GM04504 (cell line): Measurements from ENCODE around the gene IGF2BP2.
"Not testable (repeated sequence)": the region's sequence is repeated elsewhere in the genome, so short reads cannot be mapped to it uniquely, and the experiment has no call there.

Experiments
- DNase-seq: peaks from one replicate; pipeline ENCODE4 v3.0.0-alpha.2; 2012; ENCODE audit warnings: low read depth

IGF2BP2 gene

GRCh38 chr3:185711255-185711870 is 113.5 kb downstream of the IGF2BP2 start:
- DNase-seq: no peak

GRCh38 chr3:185709251-185709955 is 115.4 kb downstream of the IGF2BP2 start:
- DNase-seq: no peak

GRCh38 chr3:185708392-185708791 is 116.5 kb downstream of the IGF2BP2 start:
- DNase-seq: no peak

- no peak for DNase-seq
These were observed 119.3 kb downstream of the IGF2BP2 start for GRCh38 chr3:185705498-185705897.

GRCh38 chr3:185702262-185703225 is 122.3 kb downstream of the IGF2BP2 start:
- no peak for DNase-seq

GRCh38 chr3:185701611-185702261 is 123.1 kb downstream of the IGF2BP2 start:
- no peak for DNase-seq

- DNase-seq: no peak
These were observed 124.9 kb downstream of the IGF2BP2 start for GRCh38 chr3:185699927-185700326.

GRCh38 chr3:185697228-185697627 is 127.6 kb downstream of the IGF2BP2 start:
- not testable (repeated sequence) for DNase-seq

GRCh38 chr3:185696039-185696438 is 128.8 kb downstream of the IGF2BP2 start:
- no peak for DNase-seq

- peak; percentile 46 for DNase-seq
These were observed 130.7 kb downstream of the IGF2BP2 start for GRCh38 chr3:185693985-185694653.

- DNase-seq: no peak
These were observed 133.2 kb downstream of the IGF2BP2 start for GRCh38 chr3:185691622-185692021.

GRCh38 chr3:185687271-185687878 is 137.5 kb downstream of the IGF2BP2 start:
- no peak for DNase-seq

- DNase-seq: no peak
These were observed 139.4 kb downstream of the IGF2BP2 start for GRCh38 chr3:185685231-185686035.

- peak; percentile 35 for DNase-seq
These were observed 144.6 kb downstream of the IGF2BP2 start for GRCh38 chr3:185680231-185680630.

GRCh38 chr3:185678027-185678426 is 146.8 kb downstream of the IGF2BP2 start:
- no peak for DNase-seq

- DNase-seq: peak; percentile 55
These were observed 147.6 kb downstream of the IGF2BP2 start for GRCh38 chr3:185677146-185677829.

- no peak for DNase-seq
These were observed 157.3 kb downstream of the IGF2BP2 start for GRCh38 chr3:185667574-185667973.

GRCh38 chr3:185663929-185664328 is 160.9 kb downstream of the IGF2BP2 start:
- DNase-seq: no peak

GRCh38 chr3:185661772-185662171 is 163.1 kb downstream of the IGF2BP2 start:
- DNase-seq: no peak

GRCh38 chr3:185661296-185661695 is 163.5 kb downstream of the IGF2BP2 start:
- DNase-seq: not testable (repeated sequence)
